Measurements from ENCODE around the gene ABCA4.

DNA sequence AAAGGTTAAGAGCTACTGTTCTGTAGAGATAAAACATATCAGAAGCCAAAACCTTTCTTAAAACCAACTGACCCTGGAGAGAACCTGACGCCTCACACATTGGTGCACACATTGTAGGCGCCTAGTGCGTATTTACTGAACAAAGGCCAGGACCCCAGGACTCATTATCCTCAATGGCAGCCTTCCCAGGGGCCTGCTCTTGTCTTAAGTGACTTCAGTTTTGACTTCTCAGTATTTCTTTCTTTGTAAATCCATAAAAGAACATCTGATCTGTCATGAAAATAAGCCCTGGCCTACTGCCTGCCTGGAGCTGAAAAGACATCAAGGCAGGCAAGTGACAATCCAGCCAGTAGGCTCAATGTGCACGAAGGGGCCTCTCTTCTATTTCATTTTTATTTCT lies 27.6 kb downstream of the ABCA4 start:
- TF ChIP-seq CTCF (tag by site-specific recombination; IDR thresholded peaks at IDR 0.05) (no peak), ZNF138 (tag by site-specific recombination; IDR thresholded peaks at IDR 0.05; ENCODE audit: borderline replicate concordance) (no peak), ZFP37 (tag by site-specific recombination; IDR thresholded peaks at IDR 0.05) (no peak), ZNF623 (tag by site-specific recombination; IDR thresholded peaks at IDR 0.05) (no peak), GLI2 (tag by site-specific recombination; IDR thresholded peaks at IDR 0.05; ENCODE audit: borderline replicate concordance, low read depth) (no peak), BCL11A (tag by site-specific recombination; IDR thresholded peaks at IDR 0.05; ENCODE audit: low read depth) (no peak), KLF1 (tag by site-specific recombination; IDR thresholded peaks at IDR 0.05) (no peak)
- TF ChIP-seq, protein P1, sequence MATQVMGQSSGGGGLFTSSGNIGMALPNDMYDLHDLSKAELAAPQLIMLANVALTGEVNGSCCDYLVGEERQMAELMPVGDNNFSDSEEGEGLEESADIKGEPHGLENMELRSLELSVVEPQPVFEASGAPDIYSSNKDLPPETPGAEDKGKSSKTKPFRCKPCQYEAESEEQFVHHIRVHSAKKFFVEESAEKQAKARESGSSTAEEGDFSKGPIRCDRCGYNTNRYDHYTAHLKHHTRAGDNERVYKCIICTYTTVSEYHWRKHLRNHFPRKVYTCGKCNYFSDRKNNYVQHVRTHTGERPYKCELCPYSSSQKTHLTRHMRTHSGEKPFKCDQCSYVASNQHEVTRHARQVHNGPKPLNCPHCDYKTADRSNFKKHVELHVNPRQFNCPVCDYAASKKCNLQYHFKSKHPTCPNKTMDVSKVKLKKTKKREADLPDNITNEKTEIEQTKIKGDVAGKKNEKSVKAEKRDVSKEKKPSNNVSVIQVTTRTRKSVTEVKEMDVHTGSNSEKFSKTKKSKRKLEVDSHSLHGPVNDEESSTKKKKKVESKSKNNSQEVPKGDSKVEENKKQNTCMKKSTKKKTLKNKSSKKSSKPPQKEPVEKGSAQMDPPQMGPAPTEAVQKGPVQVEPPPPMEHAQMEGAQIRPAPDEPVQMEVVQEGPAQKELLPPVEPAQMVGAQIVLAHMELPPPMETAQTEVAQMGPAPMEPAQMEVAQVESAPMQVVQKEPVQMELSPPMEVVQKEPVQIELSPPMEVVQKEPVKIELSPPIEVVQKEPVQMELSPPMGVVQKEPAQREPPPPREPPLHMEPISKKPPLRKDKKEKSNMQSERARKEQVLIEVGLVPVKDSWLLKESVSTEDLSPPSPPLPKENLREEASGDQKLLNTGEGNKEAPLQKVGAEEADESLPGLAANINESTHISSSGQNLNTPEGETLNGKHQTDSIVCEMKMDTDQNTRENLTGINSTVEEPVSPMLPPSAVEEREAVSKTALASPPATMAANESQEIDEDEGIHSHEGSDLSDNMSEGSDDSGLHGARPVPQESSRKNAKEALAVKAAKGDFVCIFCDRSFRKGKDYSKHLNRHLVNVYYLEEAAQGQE (tag by site-specific recombination; IDR thresholded peaks at IDR 0.05) = no peak
- TF ChIP-seq, protein P2, sequence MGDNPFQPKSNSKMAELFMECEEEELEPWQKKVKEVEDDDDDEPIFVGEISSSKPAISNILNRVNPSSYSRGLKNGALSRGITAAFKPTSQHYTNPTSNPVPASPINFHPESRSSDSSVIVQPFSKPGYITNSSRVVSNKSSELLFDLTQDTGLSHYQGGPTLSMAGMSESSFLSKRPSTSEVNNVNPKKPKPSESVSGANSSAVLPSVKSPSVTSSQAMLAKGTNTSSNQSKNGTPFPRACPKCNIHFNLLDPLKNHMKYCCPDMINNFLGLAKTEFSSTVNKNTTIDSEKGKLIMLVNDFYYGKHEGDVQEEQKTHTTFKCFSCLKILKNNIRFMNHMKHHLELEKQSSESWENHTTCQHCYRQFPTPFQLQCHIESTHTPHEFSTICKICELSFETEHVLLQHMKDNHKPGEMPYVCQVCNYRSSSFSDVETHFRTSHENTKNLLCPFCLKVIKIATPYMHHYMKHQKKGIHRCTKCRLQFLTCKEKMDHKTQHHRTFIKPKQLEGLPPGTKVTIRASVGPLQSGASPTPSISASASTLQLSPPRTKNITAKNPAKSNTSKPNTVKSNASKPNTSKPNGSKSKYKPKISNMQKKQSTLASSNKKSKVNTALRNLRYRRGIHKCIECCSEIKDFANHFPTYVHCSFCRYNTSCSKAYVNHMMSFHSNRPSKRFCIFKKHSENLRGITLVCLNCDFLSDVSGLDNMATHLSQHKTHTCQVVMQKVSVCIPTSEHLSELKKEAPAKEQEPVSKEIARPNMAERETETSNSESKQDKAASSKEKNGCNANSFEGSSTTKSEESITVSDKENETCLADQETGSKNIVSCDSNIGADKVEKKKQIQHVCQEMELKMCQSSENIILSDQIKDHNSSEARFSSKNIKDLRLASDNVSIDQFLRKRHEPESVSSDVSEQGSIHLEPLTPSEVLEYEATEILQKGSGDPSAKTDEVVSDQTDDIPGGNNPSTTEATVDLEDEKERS (tag by site-specific recombination; IDR thresholded peaks at IDR 0.05) = no peak
- TF ChIP-seq, protein P3, sequence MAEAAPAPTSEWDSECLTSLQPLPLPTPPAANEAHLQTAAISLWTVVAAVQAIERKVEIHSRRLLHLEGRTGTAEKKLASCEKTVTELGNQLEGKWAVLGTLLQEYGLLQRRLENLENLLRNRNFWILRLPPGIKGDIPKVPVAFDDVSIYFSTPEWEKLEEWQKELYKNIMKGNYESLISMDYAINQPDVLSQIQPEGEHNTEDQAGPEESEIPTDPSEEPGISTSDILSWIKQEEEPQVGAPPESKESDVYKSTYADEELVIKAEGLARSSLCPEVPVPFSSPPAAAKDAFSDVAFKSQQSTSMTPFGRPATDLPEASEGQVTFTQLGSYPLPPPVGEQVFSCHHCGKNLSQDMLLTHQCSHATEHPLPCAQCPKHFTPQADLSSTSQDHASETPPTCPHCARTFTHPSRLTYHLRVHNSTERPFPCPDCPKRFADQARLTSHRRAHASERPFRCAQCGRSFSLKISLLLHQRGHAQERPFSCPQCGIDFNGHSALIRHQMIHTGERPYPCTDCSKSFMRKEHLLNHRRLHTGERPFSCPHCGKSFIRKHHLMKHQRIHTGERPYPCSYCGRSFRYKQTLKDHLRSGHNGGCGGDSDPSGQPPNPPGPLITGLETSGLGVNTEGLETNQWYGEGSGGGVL (tag by site-specific recombination; IDR thresholded peaks at IDR 0.05) = no peak

Data from HEK293 (cell line).